GM12891 (cell line): ENCODE data around the gene RETREG3.

ENCODE experiments used
- DNase-seq: peaks from one replicate; pipeline ENCODE4 v3.0.0; 2011; ENCODE audit warnings: low spot score; ENCODE audit not compliant: insufficient read length
- FAIRE-seq: peaks from 2 replicates; lab custom pipeline; 2011; peaks lifted over from hg19 to GRCh38; lab: Jason Lieb, UNC
- PAX5 ChIP-seq: IDR thresholded peaks from 2 replicates; pipeline ENCODE4 v1.6.1; 2011; ENCODE audit warnings: low read length, moderate library complexity, mild to moderate bottlenecking; ENCODE audit not compliant: insufficient read depth, severe bottlenecking
- POLR2A ChIP-seq: IDR thresholded peaks from 2 replicates; pipeline ENCODE4 v1.6.1; 2011; ENCODE audit warnings: low read depth, low read length, control low read depth
- POLR2AphosphoS5 ChIP-seq: IDR thresholded peaks from 2 replicates; pipeline ENCODE4 v1.6.1; 2011; ENCODE audit warnings: low read depth, low read length, control low read depth
- POU2F2 ChIP-seq: IDR thresholded peaks from 2 replicates; pipeline ENCODE4 v1.6.1; 2011; ENCODE audit warnings: low read depth, mild to moderate bottlenecking, control low read depth, low read length, moderate library complexity
- SPI1 ChIP-seq: IDR thresholded peaks from 2 replicates; pipeline ENCODE4 v1.6.1; 2011; ENCODE audit warnings: low read depth, low read length, control low read depth
- TAF1 ChIP-seq: IDR thresholded peaks from 2 replicates; pipeline ENCODE4 v1.6.1; 2011; ENCODE audit warnings: low read depth, low read length, control low read depth

RETREG3 gene

GRCh38 chr17:42590886-42591285 lies 18.3 kb downstream of the RETREG3 start:
- no peak for DNase-seq
- TF ChIP-seq PAX5: no peak
- no peak for TF ChIP-seq TAF1
- TF ChIP-seq SPI1: no peak
- TF ChIP-seq POLR2AphosphoS5: no peak
- no peak for TF ChIP-seq POLR2A
- TF ChIP-seq POU2F2: no peak
- no peak for FAIRE-seq

DNA sequence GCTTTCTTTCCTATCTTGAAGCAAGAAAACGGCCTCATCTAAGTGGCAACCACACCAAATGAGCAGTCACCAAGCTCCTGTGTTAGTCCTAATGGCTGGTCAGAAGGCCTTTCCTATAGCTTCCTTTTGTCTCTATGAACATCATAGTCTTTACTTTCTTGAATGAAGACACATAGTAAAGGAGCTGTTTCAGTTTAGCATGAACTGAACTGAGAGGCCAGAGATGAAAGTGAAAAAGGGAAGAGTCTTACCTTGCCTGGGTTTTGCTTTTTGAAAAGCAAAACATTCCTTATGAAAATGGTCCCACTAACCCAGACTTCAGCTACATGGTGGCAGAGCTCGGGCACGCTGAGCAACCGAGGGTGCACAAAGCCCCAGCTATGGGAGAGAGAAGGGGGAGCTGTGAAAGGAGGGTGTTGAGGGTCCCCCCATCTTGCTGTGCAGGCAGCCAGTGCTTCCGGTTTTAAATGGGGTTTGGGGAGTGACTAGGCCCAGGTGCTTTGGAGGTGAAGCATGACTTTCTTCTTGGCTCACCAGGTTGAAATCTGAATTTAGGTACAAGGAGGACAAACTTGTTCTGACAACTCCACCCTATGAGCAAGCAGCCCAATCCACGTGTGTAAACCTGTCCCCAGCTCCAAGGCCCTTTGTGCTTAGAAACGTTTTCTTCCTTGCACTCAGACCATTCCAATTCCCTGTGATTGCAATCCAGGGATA lies 22.5 kb downstream of the RETREG3 start:
- FAIRE-seq (peak; percentile 92), DNase-seq (peak; percentile 62)
- TF ChIP-seq SPI1: peak; percentile 76
- TF ChIP-seq POLR2AphosphoS5: no peak
- no peak for TF ChIP-seq PAX5

- no peak for TF ChIP-seq PAX5
- no peak for TF ChIP-seq TAF1
- no peak for TF ChIP-seq SPI1
- no peak for TF ChIP-seq POLR2AphosphoS5
- no peak for TF ChIP-seq POLR2A
- TF ChIP-seq POU2F2: no peak
- FAIRE-seq (peak; percentile 83), DNase-seq (no peak)
Observed at GRCh38 chr17:42585353-42585752, 23.8 kb downstream of the RETREG3 start.

- no peak for FAIRE-seq
- DNase-seq: no peak
- TF ChIP-seq POLR2AphosphoS5 (no peak), TAF1 (no peak), POU2F2 (no peak), SPI1 (no peak)
Observed at GRCh38 chr17:42584880-42585279, 24.3 kb downstream of the RETREG3 start.

DNA sequence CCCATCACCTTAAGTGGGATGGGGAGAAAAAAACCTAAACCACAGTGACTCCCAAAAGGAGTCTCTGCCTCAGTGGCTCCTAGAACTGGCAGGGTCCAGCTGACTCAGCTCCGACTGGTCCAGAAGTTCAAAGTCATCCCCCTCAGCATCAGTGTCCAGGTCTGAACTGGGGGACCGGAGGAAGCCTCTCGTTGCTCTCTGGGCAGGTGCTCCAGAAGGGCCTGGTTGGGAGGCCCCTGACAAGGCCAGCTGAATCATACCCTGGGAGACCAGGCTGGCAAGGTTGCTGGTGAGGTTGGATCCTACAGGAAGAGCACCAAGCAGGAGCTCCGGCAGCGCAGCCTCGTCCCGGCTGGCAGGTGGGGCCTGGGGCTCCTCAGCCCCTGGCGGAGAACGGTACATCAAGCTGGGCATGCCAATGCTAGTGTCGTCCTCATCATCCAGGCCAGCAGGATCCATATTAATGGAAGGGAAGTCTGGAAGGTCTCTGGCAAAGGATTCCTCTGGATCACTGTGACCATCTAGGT lies 27.4 kb downstream of the RETREG3 start:
- FAIRE-seq: no peak
- TF ChIP-seq TAF1 (no peak), PAX5 (no peak), POLR2A (no peak), POLR2AphosphoS5 (no peak), SPI1 (no peak), POU2F2 (no peak)
- no peak for DNase-seq

DNA sequence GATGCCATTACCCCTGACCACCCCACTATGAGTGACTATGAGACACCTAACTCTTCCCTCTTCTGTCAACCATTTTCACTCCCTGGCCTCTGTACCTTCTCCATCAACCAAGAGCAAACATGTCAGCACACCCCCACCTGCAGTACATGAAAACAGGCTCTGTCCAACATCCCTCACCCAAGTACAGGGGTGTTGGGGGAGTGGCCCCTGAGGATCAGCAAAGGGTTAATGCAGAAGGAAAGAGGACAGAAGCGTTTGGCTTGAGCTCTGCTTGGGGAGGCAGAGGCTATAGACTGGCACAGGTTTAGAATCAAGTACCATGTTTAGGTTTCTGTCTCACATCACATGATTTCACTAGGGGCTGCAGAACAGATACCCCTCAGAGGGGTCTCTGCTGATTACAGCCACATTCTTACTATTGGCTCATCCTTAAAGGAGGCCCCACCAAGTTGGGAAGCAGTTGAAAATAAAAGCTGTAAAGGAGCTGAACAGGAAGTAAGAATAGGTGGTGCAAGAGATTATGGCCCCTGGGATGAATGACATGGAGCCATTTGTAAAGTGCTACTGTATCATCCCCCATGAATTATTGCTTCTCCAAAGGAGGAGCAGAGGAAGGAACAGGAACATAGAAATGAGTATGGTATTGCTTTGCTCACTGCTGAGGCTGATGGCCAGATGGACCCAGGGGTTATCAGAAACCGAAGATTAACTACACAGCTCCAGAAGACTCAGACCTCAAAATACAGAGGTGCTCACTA lies 29.2 kb downstream of the RETREG3 start:
- FAIRE-seq (peak; percentile 26), DNase-seq (no peak)
- TF ChIP-seq SPI1 (no peak), POLR2AphosphoS5 (no peak), POLR2A (no peak)

DNA sequence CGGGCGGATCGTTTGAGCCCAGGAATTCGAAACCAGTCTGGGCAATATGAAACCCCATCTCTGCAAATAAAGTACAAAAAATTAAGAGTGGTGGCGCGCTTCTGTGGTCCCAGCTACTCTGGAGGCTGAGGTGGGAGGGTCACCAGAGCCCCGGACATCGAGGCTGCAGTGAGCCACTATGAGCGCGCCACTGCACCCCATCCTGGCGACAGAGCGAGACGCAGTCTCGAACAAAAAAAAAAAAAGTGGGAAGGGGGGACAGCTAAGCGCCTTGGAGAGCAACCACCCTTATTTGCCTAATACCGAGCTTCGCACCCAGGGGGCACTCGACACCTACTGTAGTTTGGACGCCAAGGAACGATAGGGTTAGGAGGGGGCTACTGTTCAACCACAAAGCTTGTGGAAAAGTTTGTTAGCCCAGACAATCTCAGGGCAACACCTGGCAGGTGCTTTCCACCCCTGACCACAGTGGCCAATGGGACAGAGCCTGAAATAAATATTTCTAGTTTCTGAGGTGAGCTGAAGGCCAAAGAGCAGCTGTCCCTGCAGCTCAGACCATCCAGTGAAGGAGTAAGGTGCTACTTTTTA lies 30.8 kb downstream of the RETREG3 start:
- no peak for TF ChIP-seq PAX5
- TF ChIP-seq POLR2AphosphoS5: no peak
- no peak for TF ChIP-seq POLR2A
- TF ChIP-seq TAF1: no peak
- TF ChIP-seq SPI1: no peak
- TF ChIP-seq POU2F2: no peak
- peak; percentile 66 for DNase-seq
- peak; percentile 92 for FAIRE-seq

DNA sequence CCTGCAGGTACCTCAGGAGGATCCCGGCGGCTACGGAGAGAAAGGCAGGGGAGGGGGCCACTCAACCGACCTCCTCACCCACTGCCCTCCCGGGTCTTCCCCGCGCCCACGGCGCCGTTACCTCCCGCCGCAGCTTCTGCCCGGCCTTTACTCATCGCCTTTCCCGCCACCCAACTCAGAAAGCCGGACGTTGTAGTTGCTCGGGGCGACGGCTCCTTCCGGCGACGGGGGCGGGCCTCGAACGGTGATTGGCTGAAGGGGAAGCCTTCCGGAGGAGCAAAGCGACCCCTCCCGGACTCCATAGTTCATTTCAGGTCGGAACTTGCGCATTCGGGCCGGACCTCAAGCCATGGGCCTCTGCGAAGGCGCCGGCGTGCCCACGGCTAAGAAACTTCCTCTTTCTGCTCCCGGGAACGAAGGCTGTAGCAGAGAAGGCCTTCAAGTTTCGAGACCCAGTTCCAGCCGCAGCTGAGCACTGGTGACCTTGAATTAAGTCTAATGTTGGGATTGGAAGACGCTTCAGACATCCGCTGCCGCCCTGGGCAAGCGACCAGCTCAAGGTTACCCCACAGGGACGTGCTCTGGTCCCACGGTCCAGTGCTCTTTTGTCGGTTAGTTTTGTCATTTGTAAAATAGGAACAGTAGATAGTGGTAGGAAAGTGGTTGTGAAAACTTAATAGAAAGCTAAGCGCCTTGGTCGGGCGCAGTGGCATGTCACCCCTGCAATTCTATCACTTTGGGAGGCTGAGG lies 31.5 kb downstream of the RETREG3 start, which contains the start of gene PSMC3IP:
PSMC3IP (minus strand) TSS at position 198 of the 750 bp plus-strand sequence; CDS start at position 155, 43 bp downstream.
- peak; percentile 94 for DNase-seq
- TF ChIP-seq POLR2AphosphoS5 (peak; percentile 92), POU2F2 (peak; percentile 76; the same call in 1 of the 2 replicates), PAX5 (no peak), SPI1 (no peak), POLR2A (peak; percentile 93), TAF1 (peak; percentile 92)
- peak; percentile 94 for FAIRE-seq
